DMS153 (cell line): ENCODE measurements around the gene GHITM.
A peak's percentile ranks its signal among the peaks of the same experiment; 100 is the strongest.
"Not testable (repeated sequence)": the region's sequence is repeated elsewhere in the genome, so short reads cannot be mapped to it uniquely, and the experiment has no call there.

Experiments used
- DNase-seq: peaks from one replicate; lab custom pipeline; 2025; lab: John Stamatoyannopoulos, UW

GHITM gene

GRCh38 chr10:84139126-84140035 is at the start of gene GHITM:
TSS of gene GHITM (plus strand) at chr10:84139509. CDS start at chr10:84141501, 1,992 bp downstream.
- peak; percentile 96 for DNase-seq

GRCh38 chr10:84095811-84096497 is 43.4 kb upstream of the GHITM start:
- DNase-seq = no peak

GRCh38 chr10:84097787-84098353 is 41.4 kb upstream of the GHITM start:
- DNase-seq = no peak

- no peak for DNase-seq
Observed at GRCh38 chr10:84098667-84099066, 40.6 kb upstream of the GHITM start.

- no peak for DNase-seq
Observed at GRCh38 chr10:84101042-84101441, 38.3 kb upstream of the GHITM start.

GRCh38 chr10:84108797-84109196 is 30.5 kb upstream of the GHITM start:
- no peak for DNase-seq

GRCh38 chr10:84109772-84110171 is 29.5 kb upstream of the GHITM start:
- DNase-seq = not testable (repeated sequence)

GRCh38 chr10:84113468-84113867 is 25.8 kb upstream of the GHITM start:
- DNase-seq = not testable (repeated sequence)

- no peak for DNase-seq
Observed at GRCh38 chr10:84114088-84114667, 25.1 kb upstream of the GHITM start.

- DNase-seq = not testable (repeated sequence)
Observed at GRCh38 chr10:84117204-84117603, 22.1 kb upstream of the GHITM start.

- no peak for DNase-seq
Observed at GRCh38 chr10:84117686-84118394, 21.5 kb upstream of the GHITM start.

GRCh38 chr10:84118395-84119006 is 20.8 kb upstream of the GHITM start:
- DNase-seq = no peak

- DNase-seq = no peak
Observed at GRCh38 chr10:84123362-84123761, 15.9 kb upstream of the GHITM start.

GRCh38 chr10:84125910-84126784 is 13.2 kb upstream of the GHITM start:
- not testable (repeated sequence) for DNase-seq

GRCh38 chr10:84126785-84127167 is 12.5 kb upstream of the GHITM start:
- DNase-seq = no peak

- no peak for DNase-seq
Observed at GRCh38 chr10:84135836-84136235, 3.5 kb upstream of the GHITM start.

- no peak for DNase-seq
Observed at GRCh38 chr10:84137811-84138210, 1.5 kb upstream of the GHITM start.

GRCh38 chr10:84138478-84139125 is 707 bp upstream of the GHITM start:
- DNase-seq = peak; percentile 43

GRCh38 chr10:84140036-84140379 is 699 bp downstream of the GHITM start:
- DNase-seq = no peak

- DNase-seq = no peak
Observed at GRCh38 chr10:84147347-84147746, 8.0 kb downstream of the GHITM start.
